AG09319 (cell line): ENCODE results near the gene PAM16.

Experiments
- DNase-seq: peaks from one replicate; pipeline ENCODE4 v3.0.0-alpha.2; 2010; ENCODE audit warnings: low read depth; ENCODE audit errors: extremely low read depth
- TF ChIP-seq, protein P1 (sequence below): IDR thresholded peaks from 2 replicates; pipeline ENCODE4 v1.5.1; 2011; ENCODE audit warnings: low read depth, mild to moderate bottlenecking, inconsistent platforms, low read length, moderate library complexity

PAM16 gene

DNA sequence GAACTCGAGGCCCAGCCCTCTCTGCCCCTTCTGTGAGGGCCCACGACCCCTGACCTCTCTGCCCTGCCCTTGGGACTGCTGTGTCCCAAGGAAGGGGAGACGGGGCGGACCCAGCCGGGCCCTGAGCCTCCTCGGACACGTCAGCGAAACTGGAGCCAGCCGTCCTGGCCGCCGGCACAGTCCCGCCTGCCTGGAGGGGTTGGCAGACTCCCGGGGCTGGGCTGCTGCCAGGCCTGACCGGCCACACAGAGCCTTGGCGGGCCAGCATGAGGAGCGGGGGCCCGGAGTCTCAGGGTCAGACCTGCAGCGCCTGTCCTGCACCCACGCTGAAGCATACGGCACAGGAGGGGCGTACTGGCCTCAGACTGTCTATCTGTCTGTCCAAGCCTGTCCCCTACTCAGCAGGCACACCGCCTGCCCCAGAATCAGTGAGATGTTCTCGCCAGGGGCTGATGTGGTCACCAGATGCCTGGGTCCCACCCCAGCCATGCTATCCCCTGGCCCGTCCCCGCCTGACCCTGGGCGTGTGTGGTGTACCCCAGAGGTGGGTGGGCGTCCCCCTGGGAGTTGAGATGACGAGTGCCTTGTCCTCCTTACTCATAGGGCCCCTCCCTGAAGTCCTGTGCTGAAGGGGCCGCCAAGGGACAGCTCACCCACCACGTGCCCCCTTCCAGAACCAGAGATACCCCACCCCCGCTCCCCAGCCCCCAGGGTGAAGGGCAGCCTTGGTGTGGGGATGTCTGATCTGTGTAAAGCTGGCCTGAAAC, 25.2 kb upstream of the PAM16 start:
- peak; percentile 79 for DNase-seq
- TF ChIP-seq, protein P1, sequence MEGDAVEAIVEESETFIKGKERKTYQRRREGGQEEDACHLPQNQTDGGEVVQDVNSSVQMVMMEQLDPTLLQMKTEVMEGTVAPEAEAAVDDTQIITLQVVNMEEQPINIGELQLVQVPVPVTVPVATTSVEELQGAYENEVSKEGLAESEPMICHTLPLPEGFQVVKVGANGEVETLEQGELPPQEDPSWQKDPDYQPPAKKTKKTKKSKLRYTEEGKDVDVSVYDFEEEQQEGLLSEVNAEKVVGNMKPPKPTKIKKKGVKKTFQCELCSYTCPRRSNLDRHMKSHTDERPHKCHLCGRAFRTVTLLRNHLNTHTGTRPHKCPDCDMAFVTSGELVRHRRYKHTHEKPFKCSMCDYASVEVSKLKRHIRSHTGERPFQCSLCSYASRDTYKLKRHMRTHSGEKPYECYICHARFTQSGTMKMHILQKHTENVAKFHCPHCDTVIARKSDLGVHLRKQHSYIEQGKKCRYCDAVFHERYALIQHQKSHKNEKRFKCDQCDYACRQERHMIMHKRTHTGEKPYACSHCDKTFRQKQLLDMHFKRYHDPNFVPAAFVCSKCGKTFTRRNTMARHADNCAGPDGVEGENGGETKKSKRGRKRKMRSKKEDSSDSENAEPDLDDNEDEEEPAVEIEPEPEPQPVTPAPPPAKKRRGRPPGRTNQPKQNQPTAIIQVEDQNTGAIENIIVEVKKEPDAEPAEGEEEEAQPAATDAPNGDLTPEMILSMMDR, result no peak

DNA sequence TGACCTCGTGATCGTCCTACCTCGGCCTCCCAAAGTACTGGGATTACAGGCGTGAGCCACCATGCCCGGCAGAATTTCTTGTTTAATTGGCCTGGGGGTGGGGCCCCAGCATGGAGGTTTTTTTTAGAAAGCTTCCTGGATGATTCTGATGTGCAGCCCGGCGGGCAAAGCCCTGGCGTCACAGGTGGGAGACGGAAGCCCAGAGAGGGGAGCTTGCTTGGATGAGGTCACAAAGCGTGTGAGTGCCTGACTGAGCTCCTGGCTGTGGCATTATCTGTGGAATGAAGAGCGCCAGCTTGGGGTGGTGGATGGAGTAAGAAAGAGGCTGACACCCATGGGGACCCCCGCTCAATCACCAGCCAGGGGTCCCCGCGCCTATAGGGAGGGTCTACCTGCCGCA, 24.6 kb upstream of the PAM16 start:
- DNase-seq, result no peak
- TF ChIP-seq, protein P1, result no peak

DNA sequence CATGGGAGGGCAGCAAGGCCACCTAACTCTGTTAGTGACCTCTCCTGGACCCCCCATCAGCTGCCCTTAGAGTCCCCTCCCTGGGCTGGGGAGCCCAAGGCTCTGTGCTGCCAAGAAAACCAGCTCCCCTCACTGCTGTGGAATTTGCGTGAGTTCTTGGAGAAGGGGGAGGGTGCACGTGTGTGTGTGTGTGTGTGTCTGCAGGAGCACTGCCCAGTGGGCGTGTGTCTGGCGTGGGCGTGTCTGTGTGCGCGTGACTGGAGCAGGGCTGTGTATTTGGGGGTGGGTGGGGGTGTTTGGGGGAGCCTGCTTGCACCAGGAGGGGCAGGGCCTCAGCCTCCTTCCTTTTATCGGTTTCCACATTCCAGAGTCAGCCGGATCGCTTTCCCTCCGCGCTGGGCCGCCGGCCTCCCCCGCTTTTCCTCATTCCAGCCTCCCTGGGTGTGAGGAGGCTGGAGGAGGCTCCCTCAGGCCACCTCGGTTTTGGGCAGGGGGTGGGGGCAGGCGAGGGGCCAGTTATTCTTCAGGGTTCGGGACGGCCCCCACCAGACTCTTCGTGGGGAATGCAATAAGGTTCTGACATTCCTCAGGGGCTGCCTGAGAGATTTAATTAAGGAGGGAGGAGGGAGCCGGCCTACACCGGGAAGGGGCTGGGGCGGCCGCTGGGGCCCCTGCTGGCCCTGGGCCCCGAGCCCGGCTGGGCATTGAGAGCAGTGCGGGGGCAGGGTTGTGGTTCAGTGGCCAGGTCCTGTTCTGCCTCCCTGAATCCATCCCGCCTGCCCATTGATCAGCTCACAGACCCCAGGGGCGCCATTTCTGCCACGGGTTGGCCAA, 23.0 kb upstream of the PAM16 start:
- TF ChIP-seq, protein P1, result no peak
- DNase-seq, result peak; percentile 98

DNA sequence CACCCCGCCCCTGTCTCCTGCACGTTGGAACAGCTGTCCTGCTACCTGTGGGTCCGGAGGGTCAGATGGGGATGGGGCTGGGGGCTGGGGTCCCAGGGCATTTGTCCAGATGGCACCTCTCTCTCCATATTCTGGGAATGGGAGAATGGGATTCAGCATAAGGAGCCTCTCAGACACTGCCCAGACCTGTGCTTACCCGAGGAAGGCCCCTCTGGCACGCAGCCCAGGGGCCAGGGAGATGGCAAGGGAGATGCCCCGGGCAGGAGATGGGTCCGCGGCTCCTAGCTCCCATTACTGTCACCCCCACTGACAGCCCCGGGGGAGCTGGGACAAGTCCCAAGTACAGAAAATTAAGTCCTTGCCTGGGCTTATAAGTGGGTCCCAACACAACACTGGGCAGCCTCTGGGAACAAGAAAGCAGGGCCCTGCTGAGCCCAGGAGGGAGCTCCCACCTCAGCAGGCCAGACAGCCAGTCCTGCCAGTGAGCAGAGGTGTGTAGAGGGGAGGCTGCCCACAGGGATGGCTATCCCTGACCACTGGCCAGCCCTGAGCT, 22.3 kb upstream of the PAM16 start:
- DNase-seq, result no peak
- TF ChIP-seq, protein P1, result no peak

DNA sequence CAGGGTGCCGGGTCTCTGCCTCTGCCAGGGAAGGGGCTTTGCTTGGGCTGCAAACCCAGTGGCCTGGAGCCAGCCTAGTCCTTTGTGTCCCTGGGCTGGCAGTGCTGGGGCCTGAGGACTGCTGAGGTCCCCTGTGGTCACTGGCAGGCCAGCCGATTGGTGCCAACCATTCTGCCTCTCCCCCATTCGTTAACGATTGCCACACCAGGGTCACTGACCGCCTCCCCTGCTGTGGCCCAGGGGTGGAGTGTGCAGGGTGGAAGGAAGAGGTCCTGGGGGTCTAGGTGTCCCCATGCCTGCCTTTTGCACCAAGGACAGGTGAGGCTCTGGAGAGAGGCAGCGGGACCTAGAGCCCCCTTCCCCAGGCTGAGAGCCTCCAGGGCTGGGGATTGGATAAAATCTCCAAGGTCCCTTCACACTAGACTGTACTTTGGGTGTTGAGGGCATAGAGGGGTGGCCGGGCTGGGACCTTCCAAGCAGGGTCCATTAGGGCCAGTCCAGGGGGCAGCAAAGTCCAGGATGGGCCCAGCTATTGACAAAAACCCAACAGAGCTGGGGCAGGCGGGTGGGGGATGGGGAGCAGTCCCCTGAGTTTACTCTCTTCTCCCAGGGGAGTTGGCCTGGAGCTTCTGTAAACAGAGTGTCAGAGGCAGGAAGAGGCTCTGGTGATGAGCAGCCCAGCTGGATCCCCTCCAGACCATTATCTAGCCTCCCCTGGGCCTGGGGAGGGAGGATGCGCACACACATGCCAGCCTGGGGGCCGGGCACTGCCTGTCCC, 21.6 kb upstream of the PAM16 start:
- no peak for DNase-seq
- TF ChIP-seq, protein P1, result no peak

DNA sequence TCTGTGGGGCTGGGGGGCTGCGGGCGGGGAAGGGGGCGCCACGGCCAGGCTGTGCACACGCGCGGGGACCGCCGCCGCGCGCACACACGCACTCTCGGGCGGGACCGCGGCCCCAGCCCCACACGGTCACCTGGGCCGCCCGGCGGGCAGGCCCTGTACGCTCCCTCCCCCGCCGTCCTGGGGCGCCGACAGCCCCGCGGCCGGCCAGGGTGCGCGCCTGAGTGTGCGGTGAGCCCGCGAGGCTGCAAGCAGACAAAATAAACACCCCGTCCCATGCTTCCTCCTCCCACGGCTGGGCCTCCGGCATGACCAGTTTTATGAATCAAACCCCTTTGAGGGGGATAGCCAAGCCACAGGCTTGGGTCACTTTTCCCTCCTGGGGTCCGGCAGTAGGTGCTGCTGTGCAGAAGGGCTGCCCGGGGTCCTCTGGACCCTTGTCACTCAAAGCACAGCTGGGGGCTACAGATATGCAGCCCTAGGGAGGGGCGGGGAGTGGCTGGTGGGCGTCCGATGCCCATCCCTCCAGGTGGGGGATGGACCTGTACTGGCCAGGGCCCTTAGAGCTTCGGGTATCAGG, 21.0 kb upstream of the PAM16 start:
- DNase-seq, result no peak
- TF ChIP-seq, protein P1, result no peak
